ENCODE data around the gene TBC1D5. TPM values are rescaled to one million over a fixed set of nuclear protein-coding genes. Genes with fewer than 3 reads are reported as not detected.

TBC1D5 gene
- total RNA-seq, 1 experiment from 2014 or later, result 26.1 TPM

DNA sequence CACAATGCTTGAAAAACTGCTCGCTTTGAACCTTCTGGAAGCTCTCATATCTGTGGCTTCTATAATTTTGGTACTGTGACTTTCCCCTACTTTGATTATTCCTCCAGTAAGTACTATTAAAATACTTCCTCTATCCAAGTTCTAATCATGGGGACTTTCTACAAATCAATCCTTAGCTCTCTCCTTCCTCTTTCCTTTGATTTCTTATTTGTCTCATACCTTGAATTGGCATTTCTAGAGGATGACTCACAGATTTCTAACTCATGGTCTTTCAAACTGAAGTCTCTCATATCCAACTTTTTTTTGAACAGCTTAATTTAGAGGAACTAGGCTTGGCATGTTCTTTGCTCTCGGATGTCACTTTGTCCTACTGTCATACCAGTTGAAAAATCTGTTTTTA lies 241.8 kb downstream of the TBC1D5 start:
- no peaks in the 10 kb centered on the region for H3K27me3 Mint-ChIP-seq (ENCODE audit: low read depth)
- H3K4me3 Mint-ChIP-seq, result no peak overlapping the region
- POLR2A ChIA-PET, result no interaction called here
- TF ChIP-seq, protein P1, sequence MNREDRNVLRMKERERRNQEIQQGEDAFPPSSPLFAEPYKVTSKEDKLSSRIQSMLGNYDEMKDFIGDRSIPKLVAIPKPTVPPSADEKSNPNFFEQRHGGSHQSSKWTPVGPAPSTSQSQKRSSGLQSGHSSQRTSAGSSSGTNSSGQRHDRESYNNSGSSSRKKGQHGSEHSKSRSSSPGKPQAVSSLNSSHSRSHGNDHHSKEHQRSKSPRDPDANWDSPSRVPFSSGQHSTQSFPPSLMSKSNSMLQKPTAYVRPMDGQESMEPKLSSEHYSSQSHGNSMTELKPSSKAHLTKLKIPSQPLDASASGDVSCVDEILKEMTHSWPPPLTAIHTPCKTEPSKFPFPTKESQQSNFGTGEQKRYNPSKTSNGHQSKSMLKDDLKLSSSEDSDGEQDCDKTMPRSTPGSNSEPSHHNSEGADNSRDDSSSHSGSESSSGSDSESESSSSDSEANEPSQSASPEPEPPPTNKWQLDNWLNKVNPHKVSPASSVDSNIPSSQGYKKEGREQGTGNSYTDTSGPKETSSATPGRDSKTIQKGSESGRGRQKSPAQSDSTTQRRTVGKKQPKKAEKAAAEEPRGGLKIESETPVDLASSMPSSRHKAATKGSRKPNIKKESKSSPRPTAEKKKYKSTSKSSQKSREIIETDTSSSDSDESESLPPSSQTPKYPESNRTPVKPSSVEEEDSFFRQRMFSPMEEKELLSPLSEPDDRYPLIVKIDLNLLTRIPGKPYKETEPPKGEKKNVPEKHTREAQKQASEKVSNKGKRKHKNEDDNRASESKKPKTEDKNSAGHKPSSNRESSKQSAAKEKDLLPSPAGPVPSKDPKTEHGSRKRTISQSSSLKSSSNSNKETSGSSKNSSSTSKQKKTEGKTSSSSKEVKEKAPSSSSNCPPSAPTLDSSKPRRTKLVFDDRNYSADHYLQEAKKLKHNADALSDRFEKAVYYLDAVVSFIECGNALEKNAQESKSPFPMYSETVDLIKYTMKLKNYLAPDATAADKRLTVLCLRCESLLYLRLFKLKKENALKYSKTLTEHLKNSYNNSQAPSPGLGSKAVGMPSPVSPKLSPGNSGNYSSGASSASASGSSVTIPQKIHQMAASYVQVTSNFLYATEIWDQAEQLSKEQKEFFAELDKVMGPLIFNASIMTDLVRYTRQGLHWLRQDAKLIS (CRISPR knock-in tag; IDR thresholded peaks at IDR 0.05; ENCODE audit: borderline replicate concordance), result no peak
- TF ChIP-seq NFATC4 (CRISPR knock-in tag; IDR thresholded peaks at IDR 0.05) (no peak), TP53 (CRISPR knock-in tag; IDR thresholded peaks at IDR 0.05) (no peak), ZNF138 (CRISPR knock-in tag; conservative IDR thresholded peaks at IDR 0.05) (no peak), CREM (CRISPR knock-in tag; IDR thresholded peaks at IDR 0.05) (no peak), NR1H2 (CRISPR knock-in tag; IDR thresholded peaks at IDR 0.05) (no peak), ZNF263 (CRISPR knock-in tag; IDR thresholded peaks at IDR 0.05; ENCODE audit: low read depth) (no peak), ZSCAN18 (CRISPR knock-in tag; IDR thresholded peaks at IDR 0.05) (no peak), ATF2 (CRISPR knock-in tag; IDR thresholded peaks at IDR 0.05; ENCODE audit: borderline replicate concordance, low read depth) (no peak), MYBL2 (CRISPR knock-in tag; IDR thresholded peaks at IDR 0.05) (no peak), ATF1 (CRISPR knock-in tag; IDR thresholded peaks at IDR 0.05) (no peak), ZNF532 (CRISPR knock-in tag; IDR thresholded peaks at IDR 0.05; ENCODE audit: borderline replicate concordance) (no peak), USF1 (CRISPR knock-in tag; IDR thresholded peaks at IDR 0.05) (no peak), SMAD3 (CRISPR knock-in tag; IDR thresholded peaks at IDR 0.05; ENCODE audit: borderline replicate concordance) (no peak), NFYB (CRISPR knock-in tag; conservative IDR thresholded peaks at IDR 0.05; ENCODE audit: low read depth) (no peak)
- TF ChIP-seq, protein P2, sequence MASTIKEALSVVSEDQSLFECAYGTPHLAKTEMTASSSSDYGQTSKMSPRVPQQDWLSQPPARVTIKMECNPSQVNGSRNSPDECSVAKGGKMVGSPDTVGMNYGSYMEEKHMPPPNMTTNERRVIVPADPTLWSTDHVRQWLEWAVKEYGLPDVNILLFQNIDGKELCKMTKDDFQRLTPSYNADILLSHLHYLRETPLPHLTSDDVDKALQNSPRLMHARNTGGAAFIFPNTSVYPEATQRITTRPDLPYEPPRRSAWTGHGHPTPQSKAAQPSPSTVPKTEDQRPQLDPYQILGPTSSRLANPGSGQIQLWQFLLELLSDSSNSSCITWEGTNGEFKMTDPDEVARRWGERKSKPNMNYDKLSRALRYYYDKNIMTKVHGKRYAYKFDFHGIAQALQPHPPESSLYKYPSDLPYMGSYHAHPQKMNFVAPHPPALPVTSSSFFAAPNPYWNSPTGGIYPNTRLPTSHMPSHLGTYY (CRISPR knock-in tag; IDR thresholded peaks at IDR 0.05), result no peak
- no peak overlapping the region for H3K27ac Mint-ChIP-seq
- no peaks in the 10 kb centered on the region for H3K36me3 Mint-ChIP-seq
- no peaks in the 10 kb centered on the region for H3K9me3 Mint-ChIP-seq
- DNase-seq (ENCODE audit: low spot score), result no peak
- H3K4me1 Mint-ChIP-seq, result no peaks in the 10 kb centered on the region
- no peak for ATAC-seq
- CTCF ChIA-PET, result no interaction called here

Data from WTC11 (cell line).